ENCODE data around the gene STXBP2. TPM values are rescaled to one million over a fixed set of nuclear protein-coding genes. Genes with fewer than 3 reads are reported as not detected.

STXBP2 gene
- total RNA-seq, 2 donors from 2014 or later = 119 to 126 TPM

DNA sequence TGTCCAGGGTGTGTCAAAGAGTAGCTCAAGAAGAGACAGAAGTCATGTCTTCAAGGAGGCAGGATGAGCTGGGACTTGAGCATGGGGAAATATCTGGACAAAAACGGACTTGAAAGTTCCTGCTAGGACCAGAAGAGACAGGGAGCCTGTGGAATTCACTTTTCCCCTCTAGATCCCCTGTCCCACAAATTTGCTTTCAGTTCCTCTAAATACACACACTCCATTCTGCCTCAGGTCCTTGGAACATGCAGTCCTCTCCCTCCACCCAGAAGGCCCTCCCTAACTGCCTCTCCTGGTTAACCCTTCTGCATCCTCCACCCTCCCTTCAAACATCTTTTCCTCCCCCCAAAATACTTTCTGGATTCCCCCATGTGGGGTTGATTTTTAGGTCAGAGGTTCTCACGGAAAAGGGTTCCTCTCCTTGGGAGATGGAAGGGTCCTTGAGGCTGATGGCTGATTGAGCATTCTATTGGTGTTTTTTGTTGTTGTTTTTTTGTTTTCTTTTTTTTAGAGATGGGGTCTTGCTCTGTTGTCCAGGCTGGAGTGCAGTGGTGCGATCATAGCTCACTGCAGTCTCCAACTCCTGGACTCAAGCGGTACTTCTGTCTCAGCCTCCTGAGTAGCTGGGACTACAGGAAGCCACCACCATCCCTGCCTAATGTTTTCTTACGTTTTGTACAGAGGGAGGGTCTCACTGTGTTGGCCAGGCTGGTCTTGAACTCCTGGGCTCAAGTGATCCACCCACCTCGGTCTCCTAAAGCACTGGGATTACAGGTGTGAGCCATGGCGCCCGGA, 25.0 kb downstream of the STXBP2 start:
- Mint-ChIP-seq H3K4me1 (no peaks in the 10 kb centered on the region), H3K36me3 (ENCODE audit: low read depth) (no peaks in the 10 kb centered on the region), H3K9me3 (no peaks in the 10 kb centered on the region), H3K27ac (no peak overlapping the region), H3K4me3 (no peak overlapping the region), H3K27me3 (ENCODE audit: insufficient read depth) (peaks cover 39% of the 10 kb centered on the region)
- no peaks in the 10 kb centered on the region for H3K36me3 ChIP-seq (ENCODE audit: control insufficient read depth, insufficient read depth, low read length)
- DNase-seq = no peak
- H3K27ac ChIP-seq (ENCODE audit: low read depth, low read length) = no peak overlapping the region
- no peaks in the 10 kb centered on the region for H3K4me1 ChIP-seq (ENCODE audit: control insufficient read depth, insufficient read depth, low read length)
- H3K9ac ChIP-seq (ENCODE audit: extremely low read depth, low read length, poor library complexity, severe bottlenecking) = no peak overlapping the region
- peaks cover 11% of the 10 kb centered on the region for H3K27me3 ChIP-seq (ENCODE audit: control insufficient read depth, insufficient read depth, low read length, poor library complexity, severe bottlenecking)
- 76 to 80% methylated on average over 4 to 8 of the region's 8 CpGs for WGBS, 2 experiments (ENCODE audit: insufficient coverage in 1 of 2, insufficient read length in 1 of 2)
- H3K4me3 ChIP-seq (ENCODE audit: low read length) = no peak overlapping the region
- no peaks in the 10 kb centered on the region for H3K9me3 ChIP-seq (ENCODE audit: control insufficient read depth, low read length)
- TF ChIP-seq, protein P1, sequence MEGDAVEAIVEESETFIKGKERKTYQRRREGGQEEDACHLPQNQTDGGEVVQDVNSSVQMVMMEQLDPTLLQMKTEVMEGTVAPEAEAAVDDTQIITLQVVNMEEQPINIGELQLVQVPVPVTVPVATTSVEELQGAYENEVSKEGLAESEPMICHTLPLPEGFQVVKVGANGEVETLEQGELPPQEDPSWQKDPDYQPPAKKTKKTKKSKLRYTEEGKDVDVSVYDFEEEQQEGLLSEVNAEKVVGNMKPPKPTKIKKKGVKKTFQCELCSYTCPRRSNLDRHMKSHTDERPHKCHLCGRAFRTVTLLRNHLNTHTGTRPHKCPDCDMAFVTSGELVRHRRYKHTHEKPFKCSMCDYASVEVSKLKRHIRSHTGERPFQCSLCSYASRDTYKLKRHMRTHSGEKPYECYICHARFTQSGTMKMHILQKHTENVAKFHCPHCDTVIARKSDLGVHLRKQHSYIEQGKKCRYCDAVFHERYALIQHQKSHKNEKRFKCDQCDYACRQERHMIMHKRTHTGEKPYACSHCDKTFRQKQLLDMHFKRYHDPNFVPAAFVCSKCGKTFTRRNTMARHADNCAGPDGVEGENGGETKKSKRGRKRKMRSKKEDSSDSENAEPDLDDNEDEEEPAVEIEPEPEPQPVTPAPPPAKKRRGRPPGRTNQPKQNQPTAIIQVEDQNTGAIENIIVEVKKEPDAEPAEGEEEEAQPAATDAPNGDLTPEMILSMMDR (conservative IDR thresholded peaks at IDR 0.05) = no peak

DNA sequence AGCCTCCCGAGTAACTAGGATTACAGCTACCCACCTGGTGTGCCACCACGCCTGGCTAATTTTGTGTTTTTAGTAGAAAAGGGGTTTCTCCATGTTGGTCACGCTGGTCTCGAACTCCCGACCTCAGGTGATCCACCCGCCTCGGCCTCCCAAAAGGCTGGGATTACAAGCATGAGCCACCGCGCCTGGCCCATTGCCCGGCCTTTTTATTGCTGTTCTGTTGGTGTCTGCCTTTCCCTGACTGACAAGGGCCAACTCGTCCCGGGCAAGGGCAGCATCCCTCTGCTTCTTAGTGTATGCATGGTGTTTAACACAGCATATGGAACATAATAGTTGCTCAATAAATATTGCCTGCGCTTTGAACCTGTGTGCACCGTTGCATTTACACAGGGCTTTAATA, 25.7 kb downstream of the STXBP2 start:
- no peak for DNase-seq
- 85 to 95% methylated on average over 9 to 14 of the region's 14 CpGs for WGBS, 2 experiments (ENCODE audit: insufficient coverage in 1 of 2, insufficient read length in 1 of 2)
- Histone ChIP-seq H3K4me1 (ENCODE audit: control insufficient read depth, insufficient read depth, low read length) (no peaks in the 10 kb centered on the region), H3K9ac (ENCODE audit: extremely low read depth, low read length, poor library complexity, severe bottlenecking) (no peak overlapping the region), H3K36me3 (ENCODE audit: control insufficient read depth, insufficient read depth, low read length) (no peaks in the 10 kb centered on the region), H3K27ac (ENCODE audit: low read depth, low read length) (no peak overlapping the region), H3K4me3 (ENCODE audit: low read length) (no peak overlapping the region), H3K27me3 (ENCODE audit: control insufficient read depth, insufficient read depth, low read length, poor library complexity, severe bottlenecking) (peaks cover 14% of the 10 kb centered on the region), H3K9me3 (ENCODE audit: control insufficient read depth, low read length) (no peaks in the 10 kb centered on the region)
- Mint-ChIP-seq H3K9me3 (no peaks in the 10 kb centered on the region), H3K36me3 (ENCODE audit: low read depth) (no peaks in the 10 kb centered on the region), H3K27me3 (ENCODE audit: insufficient read depth) (peaks cover 43% of the 10 kb centered on the region), H3K27ac (no peak overlapping the region), H3K4me1 (no peaks in the 10 kb centered on the region), H3K4me3 (no peak overlapping the region)
- TF ChIP-seq, protein P1 (conservative IDR thresholded peaks at IDR 0.05) = no peak

DNA sequence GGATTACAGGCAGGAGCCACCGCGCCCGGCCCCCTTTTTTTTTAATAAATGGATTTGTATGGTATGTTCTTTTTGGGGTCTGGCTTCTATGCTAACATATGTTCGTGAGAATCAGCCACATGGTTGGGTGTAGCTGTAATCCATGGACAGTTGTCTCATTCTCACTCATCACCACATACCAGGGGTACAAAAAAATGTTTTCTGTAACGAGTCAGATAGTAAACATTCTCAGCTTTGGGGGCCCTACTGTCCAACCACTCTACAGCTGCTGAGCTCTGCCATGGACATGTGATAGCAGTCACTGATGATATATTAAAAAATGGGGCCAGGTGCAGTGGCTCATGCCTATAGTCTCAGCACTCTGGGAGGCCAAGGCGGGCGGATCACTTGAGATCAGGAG, 26.8 kb downstream of the STXBP2 start:
- no peaks in the 10 kb centered on the region for H3K4me1 ChIP-seq (ENCODE audit: control insufficient read depth, insufficient read depth, low read length)
- Mint-ChIP-seq H3K4me3 (no peak overlapping the region), H3K9me3 (no peaks in the 10 kb centered on the region), H3K36me3 (ENCODE audit: low read depth) (no peaks in the 10 kb centered on the region), H3K27ac (no peak overlapping the region), H3K4me1 (no peaks in the 10 kb centered on the region), H3K27me3 (ENCODE audit: insufficient read depth) (peaks cover 45% of the 10 kb centered on the region)
- H3K9ac ChIP-seq (ENCODE audit: extremely low read depth, low read length, poor library complexity, severe bottlenecking) = no peak overlapping the region
- peaks cover 22% of the 10 kb centered on the region for H3K27me3 ChIP-seq (ENCODE audit: control insufficient read depth, insufficient read depth, low read length, poor library complexity, severe bottlenecking)
- WGBS, 2 experiments (ENCODE audit: insufficient coverage in 1 of 2, insufficient read length in 1 of 2) = 88 to 91% methylated on average over 3 to 7 of the region's 7 CpGs
- no peaks in the 10 kb centered on the region for H3K36me3 ChIP-seq (ENCODE audit: control insufficient read depth, insufficient read depth, low read length)
- H3K9me3 ChIP-seq (ENCODE audit: control insufficient read depth, low read length) = no peaks in the 10 kb centered on the region
- no peak overlapping the region for H3K27ac ChIP-seq (ENCODE audit: low read depth, low read length)
- no peak for DNase-seq
- TF ChIP-seq, protein P1 (conservative IDR thresholded peaks at IDR 0.05) = no peak
- no peak overlapping the region for H3K4me3 ChIP-seq (ENCODE audit: low read length)
